Measurements from ENCODE around the gene MMP28.

- TF ChIP-seq CTCF (IDR thresholded peaks at IDR 0.05 in 8 of 11, conservative IDR thresholded peaks at IDR 0.05 in 3 of 11) (no peak), POLR2A (IDR thresholded peaks at IDR 0.05) (no peak)
These were observed 51.7 kb downstream of the MMP28 start for GRCh38 chr17:35743626-35744328.
